SIG-M5 treated with dmso at 0.1 percent for 504 hours (cell line): Measurements from ENCODE around the gene TMEM132E.

Experiments
- DNase-seq: peaks from one replicate; lab custom pipeline; 2025; ENCODE audit not compliant: unreplicated experiment; lab: John Stamatoyannopoulos, UW

TMEM132E gene

DNA sequence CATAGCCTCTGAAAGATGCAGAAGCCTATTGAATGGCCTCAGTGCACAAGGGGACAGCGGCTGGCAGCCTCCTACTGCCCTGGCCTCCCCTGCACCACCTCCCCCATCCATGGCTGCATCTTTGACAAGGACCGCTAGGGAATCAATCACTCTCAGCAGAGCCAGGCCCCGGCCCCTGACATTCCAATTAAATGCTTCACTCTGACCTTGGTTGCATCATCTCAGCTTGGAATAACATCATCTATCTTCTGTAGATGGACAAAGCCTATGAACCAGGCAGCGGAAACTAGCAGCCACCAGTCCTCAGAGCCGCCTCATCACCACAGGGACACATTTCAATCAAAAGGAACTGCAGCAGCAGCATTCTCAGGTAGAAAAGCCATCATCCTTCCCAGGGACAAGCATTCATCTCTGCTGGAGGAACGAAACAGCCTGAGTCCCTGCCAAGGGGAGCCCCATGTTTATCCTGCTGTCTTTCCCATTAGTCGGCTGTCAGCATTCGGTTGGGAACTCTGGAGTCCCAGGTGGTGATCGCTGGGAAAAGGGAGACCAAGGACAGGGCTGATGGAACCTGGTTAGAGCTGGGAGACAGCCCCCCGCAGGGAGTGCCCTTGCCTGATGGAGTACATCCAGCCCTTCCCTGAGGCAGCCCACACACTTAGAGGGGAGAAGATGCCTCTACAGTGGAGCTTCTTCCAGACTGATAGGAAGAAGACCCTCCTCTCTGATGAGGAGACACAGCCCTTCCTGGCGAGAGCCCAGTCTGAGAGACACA, 11.5 kb upstream of the TMEM132E start:
- no peak for DNase-seq

DNA sequence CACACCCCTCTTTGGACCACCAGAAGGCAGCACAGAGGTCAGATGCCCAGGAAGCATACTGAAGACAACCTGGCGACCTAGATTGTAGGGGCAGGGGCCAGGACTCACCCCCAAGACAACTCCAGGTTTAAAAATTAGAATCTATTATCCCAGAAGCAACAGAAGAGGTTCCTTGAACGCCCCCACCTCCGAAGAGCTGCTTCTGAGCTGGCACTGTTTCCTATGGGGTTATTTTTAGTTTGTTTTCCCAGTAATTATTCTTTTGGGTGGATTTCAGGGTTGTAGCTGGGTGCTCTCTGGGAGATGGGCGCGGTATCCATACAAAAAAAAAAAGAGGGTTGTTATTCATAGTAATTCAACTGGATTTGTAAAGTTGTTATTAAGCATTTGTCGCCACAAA, 10.4 kb upstream of the TMEM132E start:
- no peak for DNase-seq

DNA sequence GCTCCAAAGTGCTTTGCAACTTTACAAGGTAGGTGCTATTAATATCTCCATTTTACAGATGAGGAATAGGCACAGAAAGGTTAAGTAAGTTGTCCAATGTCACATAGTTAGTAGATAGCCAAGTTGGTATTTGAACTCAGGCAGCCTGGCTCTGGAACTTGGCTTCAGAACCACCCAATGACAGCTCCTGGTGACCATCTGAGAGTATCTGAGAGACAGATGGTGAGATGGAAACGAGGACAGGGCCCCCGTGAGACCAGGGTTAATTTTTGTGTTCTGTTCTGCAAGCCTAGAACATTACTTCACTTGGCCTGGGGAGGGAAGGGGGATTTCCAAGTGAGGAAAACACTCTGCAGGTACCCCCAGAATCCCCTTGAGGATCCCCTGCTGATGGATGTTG, 9.8 kb upstream of the TMEM132E start:
- no peak for DNase-seq

DNA sequence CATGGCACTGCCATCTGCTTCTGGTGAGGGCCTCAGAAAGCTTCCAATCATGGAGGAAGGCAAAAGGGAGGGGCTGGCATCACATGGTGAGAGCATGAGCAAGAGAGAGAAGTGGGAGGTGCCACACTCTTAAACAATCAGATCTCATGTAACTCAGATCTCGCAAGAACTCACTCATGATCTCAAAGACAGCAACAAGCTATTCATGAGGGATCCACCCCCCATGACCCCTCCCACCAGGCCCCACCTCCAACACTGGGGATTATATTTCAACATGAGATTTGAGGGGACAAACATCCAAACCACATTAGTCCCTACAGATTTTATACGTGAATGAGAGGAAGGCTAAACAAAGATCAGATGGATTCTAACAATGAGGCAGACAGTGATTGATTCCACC, 8.9 kb upstream of the TMEM132E start:
- no peak for DNase-seq

DNA sequence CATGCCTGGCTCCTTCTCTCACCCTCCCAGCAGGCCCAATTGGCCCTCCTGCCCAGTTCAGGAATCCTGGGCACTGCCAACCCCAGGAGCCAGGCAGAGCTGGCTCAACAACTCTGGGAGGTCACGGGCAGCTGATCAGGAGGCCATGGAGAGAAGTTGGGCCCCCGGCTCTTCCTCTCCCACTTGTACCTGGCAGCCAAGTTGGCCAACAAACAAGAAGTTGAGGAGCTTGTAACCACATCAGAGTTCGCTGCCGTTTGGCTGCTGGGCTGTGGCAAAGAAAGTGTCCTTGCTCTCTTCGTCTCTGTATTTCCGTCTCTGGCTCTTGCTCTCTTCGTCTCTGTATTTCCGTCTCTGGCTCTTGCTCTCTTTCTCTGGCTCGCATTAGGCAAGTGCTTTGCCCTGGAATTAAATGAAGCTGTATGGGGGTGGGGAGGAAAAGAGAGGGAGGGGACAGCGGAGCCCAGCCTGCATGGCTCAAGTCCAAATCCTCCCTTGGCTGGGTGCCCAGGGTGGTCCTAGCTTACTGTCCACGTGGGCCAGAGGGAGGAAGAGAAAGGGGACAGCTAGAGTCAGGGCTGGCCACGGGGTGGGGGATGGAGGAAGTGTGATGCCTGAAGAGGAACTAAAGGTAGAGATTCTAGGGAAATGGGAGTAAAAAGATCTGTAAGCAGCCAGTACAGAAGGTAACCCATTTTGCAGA, 7.8 kb upstream of the TMEM132E start:
- DNase-seq, result no peak

DNA sequence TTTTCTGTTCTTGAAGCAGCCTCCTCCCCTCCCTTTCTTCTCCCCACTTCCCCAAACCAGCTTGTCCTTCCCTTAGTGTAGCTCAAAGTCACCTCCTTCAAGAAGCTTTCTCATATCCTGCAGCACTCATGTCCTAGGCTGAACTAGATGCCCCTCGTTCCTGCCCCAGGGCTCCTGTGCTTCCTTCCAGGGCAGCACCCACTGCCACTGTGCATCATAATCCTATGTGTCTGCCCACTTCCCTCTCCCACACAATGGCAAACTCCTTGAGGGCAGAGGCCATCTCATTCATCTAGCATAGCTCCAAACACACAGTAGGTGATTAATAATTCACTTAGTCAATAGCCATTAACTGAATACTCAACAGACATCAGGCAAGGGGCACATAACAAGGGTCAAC, 6.9 kb upstream of the TMEM132E start:
- no peak for DNase-seq

DNA sequence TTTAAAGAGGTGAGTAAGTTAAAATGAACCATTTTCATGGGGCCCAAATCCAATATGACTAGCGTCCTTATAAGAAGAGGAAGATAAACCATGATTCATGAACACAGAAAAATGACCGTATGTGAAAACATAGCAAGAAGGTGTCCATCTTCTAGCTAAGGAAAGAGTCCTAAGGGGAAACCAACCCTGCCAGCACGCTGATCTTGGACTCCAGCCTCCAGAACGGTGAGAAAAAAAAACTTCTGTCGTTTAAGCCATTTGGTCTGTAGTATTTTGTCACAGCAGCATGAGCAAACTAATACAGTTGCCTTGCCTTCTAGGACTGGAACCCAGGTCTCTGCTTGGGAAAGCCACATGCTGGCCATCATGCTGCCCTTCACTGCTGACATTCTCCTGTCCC, 4.2 kb upstream of the TMEM132E start:
- DNase-seq, result no peak

DNA sequence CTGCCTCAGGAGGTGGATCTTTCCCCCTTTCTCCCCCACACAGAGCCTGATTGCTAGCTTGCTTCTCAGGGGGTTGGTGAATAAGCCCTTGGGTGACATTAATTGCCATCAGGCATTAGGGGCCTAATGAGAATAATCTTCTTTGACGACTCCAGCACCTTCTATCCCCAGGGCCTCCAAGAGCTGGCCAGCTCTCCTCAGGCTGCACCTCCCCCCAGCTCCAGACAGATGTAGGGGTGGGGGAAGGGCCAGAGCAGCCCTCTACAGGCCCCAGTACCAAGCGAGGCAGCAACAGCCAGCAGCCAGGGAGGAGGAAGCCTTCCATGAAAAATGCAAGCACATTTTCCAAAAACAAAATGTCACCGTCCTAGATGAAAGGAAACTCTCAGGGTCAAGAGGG, 1.4 kb upstream of the TMEM132E start:
- DNase-seq, result no peak

DNA sequence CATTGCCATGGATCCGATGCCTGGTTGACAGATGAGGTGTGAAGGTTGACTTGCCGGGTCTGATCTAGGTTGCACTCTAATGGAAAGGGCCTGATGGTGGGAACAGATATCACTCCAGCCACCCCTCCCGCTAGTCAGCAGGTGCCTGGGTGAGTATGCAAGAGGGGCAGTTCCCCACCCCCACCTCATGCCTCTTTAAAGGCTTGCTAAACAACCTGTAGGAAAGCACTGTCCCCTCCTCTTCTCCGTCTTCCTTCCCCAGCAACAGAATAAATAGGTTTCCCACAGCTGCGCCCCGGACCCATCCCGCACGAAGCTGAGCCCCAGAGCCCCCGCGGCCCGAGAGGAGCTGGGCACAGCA, 746 bp upstream of the TMEM132E start:
- no peak for DNase-seq

DNA sequence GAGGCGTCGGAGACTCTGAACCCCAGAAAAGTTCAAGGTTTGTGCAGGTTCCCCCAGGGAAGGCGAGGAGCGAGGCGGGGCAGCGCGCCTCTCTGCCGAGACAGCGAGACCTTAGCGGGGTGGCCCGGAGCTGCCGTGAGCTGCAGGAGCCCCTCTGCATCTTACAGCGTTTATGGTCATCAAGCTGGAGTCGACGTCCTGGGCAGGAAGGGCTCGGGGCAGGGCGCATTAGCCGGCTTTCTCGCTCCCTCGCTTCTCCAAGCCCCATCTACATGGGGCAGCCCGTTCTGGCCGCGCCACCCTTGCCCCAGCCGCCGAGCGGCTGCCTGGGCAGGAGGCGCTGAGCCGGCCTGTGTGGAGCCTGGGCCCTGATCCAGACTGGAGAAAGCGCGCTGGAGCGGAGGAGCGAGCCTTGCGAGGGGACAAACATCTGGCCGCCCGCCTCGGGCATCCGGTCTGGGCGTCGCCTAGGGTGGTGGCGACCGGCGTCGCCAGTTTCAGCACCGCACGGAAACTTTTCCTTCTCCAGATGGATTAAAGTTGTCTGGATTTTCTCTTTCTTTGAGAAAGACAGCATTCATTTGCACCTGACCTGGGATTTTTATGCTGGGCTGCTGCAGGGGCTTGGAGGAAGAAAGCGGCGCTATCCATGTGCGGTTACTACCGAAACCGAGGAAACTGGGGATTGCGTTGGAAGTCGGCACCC, 750 bp downstream of the TMEM132E start:
- DNase-seq, result no peak

DNA sequence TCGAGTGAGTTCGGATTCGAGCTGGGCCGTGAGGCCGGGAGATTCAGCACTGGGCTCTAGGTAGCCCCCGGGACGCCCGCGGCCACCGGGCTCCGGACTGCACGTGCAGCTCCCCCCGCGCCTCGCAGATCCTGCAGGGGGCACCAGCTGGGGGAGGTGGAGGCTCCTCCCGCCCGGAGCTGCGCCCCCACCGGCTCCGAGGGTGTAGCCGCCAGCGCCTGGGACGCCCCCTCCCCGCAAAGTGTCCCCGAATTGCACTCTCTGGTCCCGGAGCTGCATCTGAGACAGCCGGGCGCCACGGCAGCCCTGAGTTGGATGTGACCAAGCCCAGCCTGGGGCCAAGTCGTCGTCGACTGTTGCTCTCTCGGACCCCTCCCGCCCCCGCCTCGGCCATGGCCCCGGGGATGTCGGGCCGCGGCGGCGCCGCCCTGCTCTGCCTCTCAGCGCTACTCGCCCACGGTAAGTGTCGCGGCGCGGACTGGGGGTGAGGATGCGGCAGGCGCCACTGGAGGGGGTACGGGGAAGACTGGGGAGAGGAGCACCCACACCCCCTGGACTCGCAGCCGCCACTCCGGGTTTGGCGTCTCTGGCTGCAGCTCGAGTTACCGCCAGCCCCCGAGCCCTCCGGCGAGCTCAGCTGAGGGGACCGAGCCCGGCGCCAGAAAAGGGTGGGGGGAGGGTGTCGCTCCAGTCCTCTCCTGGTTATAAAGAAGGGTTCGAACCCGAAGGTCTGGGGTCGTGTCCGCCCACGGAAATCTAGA, 1.5 kb downstream of the TMEM132E start:
- DNase-seq, result no peak

DNA sequence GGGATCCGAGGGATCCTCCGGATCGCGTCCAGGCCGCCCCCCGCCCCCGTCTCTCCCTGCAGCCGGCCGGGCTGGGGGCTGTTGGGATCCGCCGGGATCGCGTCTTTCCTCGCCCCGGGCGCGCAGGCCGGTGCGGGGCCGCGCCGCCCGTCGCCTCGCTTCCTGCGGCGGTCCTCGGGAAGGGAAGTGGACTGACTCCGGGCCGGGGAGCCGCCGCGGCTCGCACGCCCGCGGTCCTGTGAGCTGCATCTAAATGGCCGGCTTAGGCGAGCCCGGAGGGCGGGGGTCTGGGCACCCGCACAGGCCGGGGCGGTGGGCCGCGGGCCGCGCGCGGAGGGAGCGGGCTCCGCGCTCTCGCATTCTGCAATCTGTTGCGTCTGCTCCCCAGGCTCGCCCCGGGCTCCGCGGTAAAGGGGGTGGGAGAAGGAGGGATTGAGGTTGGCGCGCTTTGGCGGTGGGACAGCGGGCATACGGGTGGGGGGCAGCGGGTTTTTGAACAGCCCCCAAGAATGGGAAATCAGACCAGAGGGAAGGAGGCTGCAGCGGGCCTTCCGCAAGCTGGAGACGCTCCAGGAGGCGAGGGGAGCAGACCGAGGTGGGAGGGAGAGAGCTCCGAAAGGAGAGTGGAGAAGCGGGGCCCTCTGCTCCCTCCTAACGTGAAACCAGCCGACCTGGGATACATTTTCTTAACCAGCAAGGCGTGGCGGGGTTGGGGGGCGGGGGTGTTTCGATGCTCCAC, 2.2 kb downstream of the TMEM132E start:
- DNase-seq, result no peak

DNA sequence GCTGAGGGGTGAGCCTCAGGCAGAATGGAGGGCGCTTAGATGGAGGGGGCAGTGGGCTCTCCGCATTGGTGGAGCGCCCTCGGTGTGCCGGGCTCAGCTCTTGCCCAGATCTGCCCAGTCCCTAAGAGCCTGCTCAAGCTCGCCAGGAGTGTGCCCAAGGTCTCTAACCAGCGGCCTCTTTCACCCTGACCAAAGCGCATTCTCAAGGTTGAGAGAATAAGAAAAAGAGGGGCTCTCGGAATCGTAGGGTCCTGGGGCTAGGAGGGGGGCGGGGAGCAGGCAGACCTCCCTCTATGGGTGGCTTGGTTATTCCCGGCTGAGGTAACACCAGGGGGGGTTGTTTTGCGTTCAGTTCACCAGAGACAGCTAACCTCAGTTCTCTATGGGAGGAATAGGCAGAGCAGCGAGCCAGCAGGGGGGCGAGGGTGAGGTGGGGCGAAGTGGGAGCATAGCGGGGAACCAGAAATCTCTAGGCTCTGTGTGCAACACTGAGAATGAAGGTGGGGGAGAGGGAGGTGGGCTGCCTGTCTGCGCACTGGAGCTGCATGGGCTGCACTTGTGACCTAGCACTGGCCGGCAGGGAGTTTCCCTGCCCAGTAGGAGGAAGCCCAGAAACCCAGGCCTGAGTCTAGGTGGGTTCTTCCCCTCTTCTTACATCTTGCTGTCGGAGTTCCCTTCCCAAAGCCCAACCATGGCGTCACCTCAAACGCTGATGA, 3.0 kb downstream of the TMEM132E start:
- no peak for DNase-seq

DNA sequence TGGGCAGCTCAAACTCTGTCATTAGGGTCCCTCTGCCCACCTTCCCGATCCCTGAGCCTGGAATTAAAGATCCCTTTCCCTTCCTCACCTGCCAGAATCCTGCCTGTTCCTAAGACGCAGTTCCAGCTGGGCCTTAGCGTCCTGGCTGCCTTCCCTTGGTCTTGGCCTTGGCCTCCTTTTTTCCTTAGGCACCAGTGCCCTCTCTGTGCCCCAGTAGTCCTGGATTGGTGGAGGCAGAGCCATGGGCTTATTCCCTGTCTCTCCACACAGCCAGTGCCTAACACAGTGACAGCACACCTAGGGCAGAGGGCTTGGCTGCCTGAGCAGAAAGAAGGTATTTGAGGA, 3.5 kb downstream of the TMEM132E start:
- DNase-seq, result no peak

DNA sequence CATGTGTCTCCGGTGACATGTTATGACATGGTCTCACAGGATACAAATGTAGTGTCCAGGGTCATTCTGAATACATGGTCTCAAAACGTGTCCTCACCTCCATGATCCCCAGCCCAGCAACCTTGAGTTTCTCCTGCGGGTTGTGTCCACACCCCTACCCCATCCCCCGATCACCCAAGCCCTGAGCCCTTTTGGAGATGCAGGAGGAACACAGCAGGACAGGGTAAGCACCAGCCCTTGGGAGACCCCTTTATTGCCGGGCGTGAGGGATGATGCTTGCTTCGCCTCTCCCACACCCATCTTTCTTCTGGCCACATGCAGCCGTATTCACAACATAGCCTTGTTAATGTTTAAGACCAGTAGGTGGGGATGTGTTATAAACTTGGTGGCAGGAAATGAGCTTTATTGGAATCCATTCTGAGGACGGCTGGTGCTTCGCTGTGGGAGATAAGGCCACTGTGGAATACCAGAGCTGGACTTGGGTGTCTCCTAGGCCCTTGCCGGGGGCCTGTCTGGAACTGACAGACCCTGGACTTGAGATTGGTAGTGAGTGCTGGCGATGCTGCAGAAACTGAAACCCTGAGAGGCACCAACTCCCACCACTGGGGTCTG, 5.5 kb downstream of the TMEM132E start:
- peak; percentile 31 for DNase-seq

DNA sequence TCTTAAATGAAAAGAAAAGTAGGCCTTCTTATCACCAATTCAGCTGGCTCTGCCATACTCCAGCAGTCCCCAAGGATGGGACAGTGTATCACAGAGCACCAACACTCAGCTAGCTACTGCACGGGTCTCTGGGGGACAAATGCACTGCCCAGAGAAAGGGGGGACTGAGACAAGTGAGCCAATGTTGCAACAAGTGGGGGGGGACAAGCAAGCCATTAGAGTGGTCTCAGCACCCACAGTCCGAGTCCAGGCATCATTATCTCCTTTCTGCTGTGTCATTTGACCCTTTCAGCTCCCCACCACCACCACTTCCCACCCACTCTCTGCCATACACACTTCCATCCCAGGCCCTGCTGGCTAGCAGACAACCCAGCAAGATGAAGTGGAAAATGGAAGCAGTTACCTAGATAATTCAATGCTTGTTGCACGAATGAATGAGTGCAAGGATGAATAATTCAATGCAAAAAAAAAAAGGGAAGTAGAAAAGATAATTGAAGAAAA, 7.0 kb downstream of the TMEM132E start:
- DNase-seq, result no peak

DNA sequence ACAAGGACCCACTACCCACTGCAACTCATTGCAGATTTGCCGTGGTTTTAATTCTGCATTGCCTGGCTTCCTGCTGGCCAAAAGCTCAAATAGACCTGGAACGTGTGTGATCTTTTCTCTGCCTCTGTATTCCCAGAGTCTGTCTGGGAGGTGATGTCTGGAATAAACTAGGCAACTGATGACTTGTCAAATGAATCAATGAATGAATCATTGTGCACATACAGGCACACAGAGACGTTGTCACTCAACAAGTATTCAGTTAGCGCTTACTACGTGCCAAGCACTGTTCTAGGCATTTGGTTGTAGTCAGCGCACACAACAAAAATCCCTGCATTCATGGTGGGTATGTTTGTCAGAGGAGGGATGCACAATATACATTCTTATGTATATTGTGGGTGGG, 8.9 kb downstream of the TMEM132E start:
- DNase-seq, result no peak

DNA sequence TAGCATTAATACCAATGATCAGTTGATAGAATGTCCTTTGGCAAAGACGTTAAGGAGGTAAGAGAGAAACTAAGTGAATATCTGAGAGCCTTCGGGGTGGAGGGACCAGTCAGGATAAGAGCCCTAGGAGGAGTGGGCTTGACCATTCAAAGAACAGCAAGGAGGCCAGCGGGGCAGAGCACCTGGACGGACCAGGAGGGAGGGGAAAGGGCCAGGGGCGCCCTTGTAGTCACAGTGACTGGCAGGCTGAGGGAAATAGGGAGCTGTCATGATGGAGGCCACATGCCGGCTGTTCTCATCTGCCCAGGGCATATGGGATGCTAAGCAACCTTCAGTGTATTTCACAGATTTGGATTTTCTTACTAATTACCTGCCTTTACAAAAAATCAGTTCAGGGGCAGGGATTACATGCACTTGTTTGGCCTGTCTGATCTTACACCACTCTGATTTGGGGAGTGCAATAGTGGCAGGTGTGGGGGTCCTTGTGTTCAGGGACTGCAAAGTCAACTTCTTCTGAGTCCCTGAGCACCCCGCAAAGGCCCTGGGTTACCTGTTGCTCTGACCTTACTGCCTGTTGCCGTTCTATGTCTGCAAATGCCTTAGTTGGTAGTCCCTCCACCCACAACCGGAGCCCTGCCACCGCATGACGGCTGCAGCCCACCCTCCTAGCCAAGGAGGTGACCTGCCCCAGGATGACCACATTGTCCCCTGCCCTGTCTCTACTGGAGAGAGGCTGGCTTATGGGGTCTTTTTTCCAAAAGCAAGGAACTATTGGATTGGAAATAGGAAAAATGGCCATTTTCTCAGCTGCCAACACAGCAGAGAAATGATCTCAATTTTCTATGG, 10.0 kb downstream of the TMEM132E start:
- DNase-seq, result no peak

DNA sequence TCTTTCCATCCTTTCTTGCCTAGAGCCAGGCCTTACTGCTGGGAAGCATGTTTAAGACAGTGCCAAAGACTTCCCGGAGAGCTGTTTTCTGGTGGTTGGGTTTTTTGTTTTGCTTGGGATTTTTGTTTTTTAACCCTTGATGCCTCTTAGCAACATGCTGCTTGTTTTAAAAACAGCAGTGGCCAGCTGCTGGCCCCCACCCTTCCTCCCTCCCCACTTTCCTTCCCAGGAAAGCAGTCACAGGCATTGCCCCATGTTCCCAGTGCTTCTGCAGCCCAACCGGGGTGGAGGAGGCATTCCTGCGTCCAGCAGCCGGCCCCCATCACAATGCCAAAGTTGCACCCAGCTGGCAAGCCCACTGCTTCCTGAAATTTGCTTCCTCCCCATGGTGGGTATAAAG, 12.6 kb downstream of the TMEM132E start:
- DNase-seq, result no peak
